ENCODE measurements around the gene TRPC6.

DNA sequence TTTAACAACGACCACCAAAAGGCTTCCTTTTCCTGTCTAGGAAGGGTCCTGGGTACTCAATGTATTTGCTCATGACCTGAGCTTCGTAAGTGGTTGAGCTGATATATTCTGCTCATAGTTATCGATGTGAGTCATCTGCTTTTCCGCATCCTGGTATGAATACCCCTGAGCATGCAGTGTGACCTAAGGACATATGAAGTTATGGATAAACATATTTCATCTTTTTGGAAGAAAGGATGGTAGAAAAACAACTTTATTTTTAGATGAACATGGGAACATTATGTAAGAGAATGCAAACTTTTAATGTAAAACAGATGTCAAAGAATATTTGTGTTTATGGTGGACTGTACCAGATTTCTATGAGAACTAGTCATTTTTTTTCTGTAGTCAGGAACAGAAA is 28.4 kb downstream of the TRPC6 start:
- TF ChIP-seq POLR2AphosphoS5 (IDR thresholded peaks at IDR 0.05; ENCODE audit: borderline replicate concordance, low read depth, low read length) (no peak), EZH2 (IDR thresholded peaks at IDR 0.05) (no peak), FOXP2 (optimal IDR thresholded peaks at IDR 0.05; ENCODE audit: control extremely low read depth, extremely low read length, insufficient read depth) (no peak)

All from SK-N-MC (cell line).